Left lung (tissue), 10 donors: ENCODE measurements around the gene PYGM. TPM values are rescaled to one million over a fixed set of nuclear protein-coding genes. Genes with fewer than 3 reads are reported as not detected.

Experiments
- ATAC-seq: fragments of 200-7000 bp; cut with Tn5 transposase; one replicate; pipeline ENCODE4 v1.9.1; 2020; ENCODE audit warnings: moderate library complexity
- DNase-seq, 4 donors: peaks; one replicate each; pipeline ENCODE4 v3.0.0-alpha.2; 2013 to 2020
- H3K27ac ChIP-seq, 2 donors: fragments of 200-600 bp; sonication (generic) in 1 of 2; one replicate each; pipeline versions ENCODE4 v1.5.0 to v1.8.0; 2020 to 2021
- H3K27me3 ChIP-seq, 2 donors: fragments of 200-600 bp; sonication (generic) in 1 of 2; one replicate each; pipeline versions ENCODE4 v1.5.0 to v1.8.0; 2020 to 2021
- H3K36me3 ChIP-seq, 2 donors: fragments of 200-600 bp; sonication (generic) in 1 of 2; one replicate each; pipeline versions ENCODE4 v1.5.0 to v1.8.0; 2020 to 2021
- H3K4me1 ChIP-seq, 2 donors: fragments of 200-600 bp; one replicate each; pipeline ENCODE4 v1.8.0; 2021
- H3K4me3 ChIP-seq, 2 donors: fragments of 200-600 bp; sonication (generic) in 1 of 2; one replicate each; pipeline versions ENCODE4 v1.5.0 to v1.8.0; 2020 to 2021; ENCODE audit warnings: mild to moderate bottlenecking in 1 of 2
- H3K9me3 ChIP-seq, 2 donors: fragments of 200-600 bp; sonication (generic) in 1 of 2; one replicate each; pipeline versions ENCODE4 v1.5.0 to v1.8.0; 2020 to 2021
- intact Hi-C, 2 donors: fragments of 100-400 bp; cut with DNase I; formaldehyde crosslinking; loops; one replicate each; pipeline versions ENCODE4 v1.11.2 to v1.14.2; 2022
- polyA plus RNA-seq, 6 donors: library from polyadenylated mRNA; unstranded; fragments of 120-200 nt; gene quantifications; one replicate each; pipeline ENCODE4 v1.2.1, GENCODE V29; 2013; ENCODE audit not compliant: insufficient read length in 6 of 6
- total RNA-seq, 2 donors: library from RNA; stranded (reverse); fragmentation: NEBNext Ultra II Directional; extraction: Animal tissue kit (Norgen Biotek cat#: 25700); gene quantifications; one replicate each; pipeline ENCODE4 v1.2.1, GENCODE V29; 2021
- TF ChIP-seq, protein P1 (sequence below), 2 donors: fragments of 200-600 bp; sonication (generic) in 1 of 2; IDR thresholded peaks; one replicate each; pipeline versions ENCODE4 v1.5.0 to v1.8.0; 2021; ENCODE audit warnings: antibody characterized with exemption in 2 of 2
- donor health status: DM: no; HTN: yes; CAD: no.
- donor health status: DM: no; HTN: no; CAD: no.

PYGM gene
- total and polyA plus RNA-seq, 8 donors: 1.3 to 4.4 (median 3.5) TPM

DNA sequence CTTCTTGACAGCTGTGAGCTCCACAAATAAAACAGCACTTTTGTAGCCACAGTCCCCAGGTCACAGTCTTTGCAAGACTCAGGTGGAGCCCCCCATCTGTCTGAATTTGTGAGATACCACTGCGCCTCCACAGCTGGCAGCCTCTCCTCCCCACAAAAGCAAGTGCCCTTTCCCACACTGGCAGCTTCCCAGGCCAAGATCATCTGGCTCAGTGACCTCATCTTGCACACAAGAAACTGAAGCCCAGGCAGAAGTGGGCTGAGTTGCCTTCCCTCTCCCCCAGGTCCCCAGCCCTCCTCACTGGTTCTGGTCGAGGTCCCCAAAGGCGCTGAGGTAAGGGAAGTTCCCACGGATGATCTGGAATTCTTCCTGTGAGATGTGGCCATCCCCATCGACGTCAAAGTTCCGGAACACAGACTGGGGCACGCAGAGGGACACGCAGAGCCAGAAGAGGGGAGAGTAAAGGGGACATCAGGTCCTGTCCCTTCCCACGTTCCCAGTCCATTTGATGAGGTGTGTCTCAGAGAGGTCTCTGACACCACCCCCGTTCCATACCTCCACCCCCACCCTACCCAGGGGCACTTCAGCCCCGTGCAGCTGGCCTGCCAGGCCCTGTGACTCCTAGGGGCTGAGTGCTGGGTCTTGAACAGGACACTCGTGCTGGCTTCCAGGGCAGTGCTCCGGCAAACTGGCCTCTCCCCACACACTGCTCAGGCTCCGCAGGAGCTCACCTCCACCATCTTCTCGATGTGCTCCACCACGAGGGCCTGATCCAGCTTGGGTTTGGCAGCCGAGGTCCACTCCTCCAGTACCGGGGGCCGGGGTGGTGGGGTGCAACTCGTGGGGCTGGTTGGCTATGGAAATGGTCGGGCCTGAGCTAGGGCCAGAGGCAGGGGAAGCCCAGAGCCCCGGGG lies 24.7 kb downstream of the PYGM start:
- Histone ChIP-seq H3K4me3 (no peak overlapping the region), H3K4me1 (no peaks in the 10 kb centered on the region), H3K27ac (no peak overlapping the region), H3K36me3 (peaks cover 0 to 81% of the 10 kb centered on the region in 2 donors), H3K27me3 (peaks cover 0 to under 1% of the 10 kb centered on the region in 2 donors), H3K9me3 (no peaks in the 10 kb centered on the region)
- DNase-seq: no peak
- intact Hi-C loops: no loop called here
- TF ChIP-seq, protein P1, sequence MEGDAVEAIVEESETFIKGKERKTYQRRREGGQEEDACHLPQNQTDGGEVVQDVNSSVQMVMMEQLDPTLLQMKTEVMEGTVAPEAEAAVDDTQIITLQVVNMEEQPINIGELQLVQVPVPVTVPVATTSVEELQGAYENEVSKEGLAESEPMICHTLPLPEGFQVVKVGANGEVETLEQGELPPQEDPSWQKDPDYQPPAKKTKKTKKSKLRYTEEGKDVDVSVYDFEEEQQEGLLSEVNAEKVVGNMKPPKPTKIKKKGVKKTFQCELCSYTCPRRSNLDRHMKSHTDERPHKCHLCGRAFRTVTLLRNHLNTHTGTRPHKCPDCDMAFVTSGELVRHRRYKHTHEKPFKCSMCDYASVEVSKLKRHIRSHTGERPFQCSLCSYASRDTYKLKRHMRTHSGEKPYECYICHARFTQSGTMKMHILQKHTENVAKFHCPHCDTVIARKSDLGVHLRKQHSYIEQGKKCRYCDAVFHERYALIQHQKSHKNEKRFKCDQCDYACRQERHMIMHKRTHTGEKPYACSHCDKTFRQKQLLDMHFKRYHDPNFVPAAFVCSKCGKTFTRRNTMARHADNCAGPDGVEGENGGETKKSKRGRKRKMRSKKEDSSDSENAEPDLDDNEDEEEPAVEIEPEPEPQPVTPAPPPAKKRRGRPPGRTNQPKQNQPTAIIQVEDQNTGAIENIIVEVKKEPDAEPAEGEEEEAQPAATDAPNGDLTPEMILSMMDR (IDR thresholded peaks at IDR 0.05): no peak
- ATAC-seq: no peak

DNA sequence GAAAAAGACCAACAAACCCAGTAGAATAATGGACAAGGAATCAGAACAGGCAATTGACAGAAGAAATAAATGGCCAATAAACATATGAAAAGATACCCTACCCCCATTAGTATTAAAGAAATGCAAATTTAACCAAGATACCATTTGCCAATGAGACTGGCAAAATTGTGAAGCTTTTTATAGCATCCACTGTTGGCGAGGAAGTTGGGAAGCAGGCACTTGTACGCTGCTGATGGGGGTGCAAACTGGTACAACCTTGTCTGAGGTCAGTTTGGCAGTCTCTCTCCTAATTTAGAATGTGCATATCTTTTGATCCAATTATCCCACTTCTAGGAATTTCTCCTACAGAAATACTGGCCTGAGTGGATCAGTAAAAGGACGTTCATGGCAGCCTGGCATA lies 28.2 kb downstream of the PYGM start:
- TF ChIP-seq, protein P1 (IDR thresholded peaks at IDR 0.05): no peak
- Histone ChIP-seq H3K4me1 (no peaks in the 10 kb centered on the region), H3K27ac (no peak overlapping the region), H3K4me3 (no peak overlapping the region), H3K36me3 (peaks cover 0 to 77% of the 10 kb centered on the region in 2 donors), H3K9me3 (no peaks in the 10 kb centered on the region), H3K27me3 (no peaks in the 10 kb centered on the region)
- DNase-seq (no peak), ATAC-seq (no peak)
- intact Hi-C loops: no loop called here

DNA sequence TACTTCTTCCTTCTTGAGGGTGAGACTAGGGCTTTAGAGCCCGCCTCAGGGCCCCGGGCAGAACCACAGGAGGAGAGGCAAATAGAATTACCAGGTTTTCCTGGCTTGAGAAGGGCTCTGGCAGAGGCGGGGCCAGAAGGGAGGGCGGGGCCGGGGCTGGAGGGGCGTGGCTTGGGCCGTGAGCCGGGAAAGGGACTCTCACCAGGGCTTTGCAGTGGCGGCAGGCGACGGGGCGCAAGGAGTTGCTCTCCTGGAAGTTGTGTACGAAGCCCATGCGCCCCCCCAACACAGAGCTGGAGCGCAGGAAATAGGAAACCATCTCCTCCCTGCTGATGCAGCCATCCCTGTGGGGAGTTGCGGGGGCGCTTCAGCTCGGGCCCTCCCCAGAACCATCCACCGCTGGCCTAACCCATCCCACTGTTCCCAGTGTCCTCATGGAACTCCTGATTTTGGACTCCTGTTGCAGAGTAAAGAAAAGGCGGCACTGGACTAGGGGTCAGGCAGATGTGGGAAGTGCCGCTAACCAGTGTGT lies 29.9 kb downstream of the PYGM start:
- intact Hi-C loops: no loop called here
- ATAC-seq: peak; percentile 77

GRCh38 chr11:64728757-64729365 lies 30.9 kb downstream of the PYGM start:
- TF ChIP-seq, protein P1 (IDR thresholded peaks at IDR 0.05): no peak

More for the DNA sequence above, 29.9 kb downstream of the PYGM start:
- Histone ChIP-seq H3K36me3 (peaks cover 0 to 60% of the 10 kb centered on the region in 2 donors), H3K9me3 (no peaks in the 10 kb centered on the region), H3K4me1 (no peaks in the 10 kb centered on the region), H3K27ac (no peak overlapping the region), H3K4me3 (no peak overlapping the region), H3K27me3 (no peaks in the 10 kb centered on the region)
- peak in 1 of 4 donors; percentile 85 for DNase-seq
- TF ChIP-seq, protein P1 (IDR thresholded peaks at IDR 0.05): no peak

More at GRCh38 chr11:64728757-64729365, 30.9 kb downstream of the PYGM start:
- intact Hi-C loops: no loop called here
- ATAC-seq (no peak), DNase-seq (no peak)
- no peaks in the 10 kb centered on the region for H3K27me3 ChIP-seq
- H3K9me3 ChIP-seq: no peaks in the 10 kb centered on the region
- H3K4me3 ChIP-seq: no peak overlapping the region
- H3K27ac ChIP-seq: no peak overlapping the region
- peaks cover 0 to 1% of the 10 kb centered on the region in 2 donors for H3K4me1 ChIP-seq
- peaks cover 0 to 52% of the 10 kb centered on the region in 2 donors for H3K36me3 ChIP-seq
